Endothelial cell of umbilical vein (primary cell): Measurements from ENCODE around the gene CRCP.

ENCODE experiments used
- CTCF ChIP-seq, 2 donors: IDR thresholded peaks; 1 replicate in 1 of 2; 2 replicates in 1 of 2; pipeline ENCODE4 v1.5.1; 2011; ENCODE audit warnings: low read length in 2 of 2, mild to moderate bottlenecking in 2 of 2, moderate library complexity in 2 of 2, control low read depth in 1 of 2, inconsistent platforms in 1 of 2, low read depth in 1 of 2; ENCODE audit not compliant: insufficient read depth in 1 of 2; ENCODE audit errors: extremely low read depth in 1 of 2
- EZH2 ChIP-seq: IDR thresholded peaks from 2 replicates; pipeline ENCODE4 v1.6.1; 2012; ENCODE audit warnings: borderline replicate concordance, low read depth, mild to moderate bottlenecking, moderate library complexity, low read length, inconsistent platforms; ENCODE audit not compliant: severe bottlenecking
- JUN ChIP-seq: IDR thresholded peaks from 2 replicates; pipeline ENCODE4 v1.6.1; 2011; ENCODE audit warnings: borderline replicate concordance, low read depth; ENCODE audit not compliant: insufficient read length, insufficient read depth
- POLR2A ChIP-seq: IDR thresholded peaks from 2 replicates; pipeline ENCODE4 v1.6.1; 2012; ENCODE audit warnings: low read depth, mild to moderate bottlenecking, control low read depth, low read length
- POLR2AphosphoS5 ChIP-seq: IDR thresholded peaks from 2 replicates; pipeline ENCODE4 v1.6.1; 2012; ENCODE audit warnings: low read depth, mild to moderate bottlenecking, control low read depth, low read length, moderate library complexity; ENCODE audit not compliant: insufficient read depth

GRCh38 chr7:66083677-66084076, 31.0 kb upstream of the CRCP start:
- no peak for TF ChIP-seq POLR2AphosphoS5
- TF ChIP-seq POLR2A, result no peak
- no peak for TF ChIP-seq CTCF (IDR thresholded peaks at IDR 0.05; ENCODE audit: extremely low read depth in 1 of 2, insufficient read depth in 1 of 2, low read depth in 1 of 2, low read length in 2 of 2)
- TF ChIP-seq EZH2, result no peak
- no peak for TF ChIP-seq JUN
